Measurements from ENCODE around the gene TRAPPC2B.

DNA sequence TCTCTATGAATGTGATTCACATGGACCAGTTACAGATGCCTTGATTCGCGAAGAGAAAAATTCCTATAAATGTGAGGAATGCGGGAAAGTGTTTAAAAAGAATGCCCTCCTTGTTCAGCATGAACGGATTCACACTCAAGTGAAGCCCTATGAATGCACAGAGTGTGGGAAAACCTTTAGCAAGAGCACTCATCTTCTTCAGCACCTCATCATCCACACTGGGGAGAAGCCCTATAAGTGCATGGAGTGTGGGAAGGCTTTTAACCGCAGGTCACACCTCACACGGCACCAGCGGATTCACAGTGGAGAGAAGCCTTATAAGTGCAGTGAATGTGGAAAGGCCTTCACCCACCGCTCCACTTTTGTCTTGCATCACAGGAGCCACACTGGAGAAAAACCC lies 35.4 kb upstream of the TRAPPC2B start:
- TF ChIP-seq EZH2 (IDR thresholded peaks at IDR 0.05; ENCODE audit: insufficient read depth, poor library complexity, severe bottlenecking) (no peak), EZH2phosphoT487 (IDR thresholded peaks at IDR 0.05; ENCODE audit: insufficient read depth, low read depth) (no peak)
